NT2/D1 (cell line): ENCODE measurements around the gene WASL.

Experiments
- DNase-seq: peaks from one replicate; pipeline ENCODE4 v3.0.0-alpha.2; 2011; ENCODE audit warnings: low read depth, low spot score
- H3K27me3 ChIP-seq: 2 replicates; pipeline ENCODE4 v1.6.0; 2011; ENCODE audit warnings: mild to moderate bottlenecking; ENCODE audit not compliant: insufficient read length, insufficient read depth
- H3K36me3 ChIP-seq: 2 replicates; pipeline ENCODE4 v1.6.1; 2011; ENCODE audit warnings: mild to moderate bottlenecking, low read length, mixed read lengths; ENCODE audit not compliant: insufficient read depth, insufficient read length
- H3K4me1 ChIP-seq: 2 replicates; pipeline ENCODE4 v1.5.1; 2011; ENCODE audit not compliant: insufficient read depth, insufficient read length
- H3K4me3 ChIP-seq: 2 replicates; pipeline ENCODE4 v1.5.1; 2011; ENCODE audit warnings: low read depth; ENCODE audit not compliant: insufficient read length
- H3K9ac ChIP-seq: 2 replicates; pipeline ENCODE4 v1.6.0; 2011; ENCODE audit warnings: low read depth; ENCODE audit not compliant: insufficient read length
- H3K9me3 ChIP-seq: 2 replicates; pipeline ENCODE4 v1.5.1; 2011; ENCODE audit warnings: mild to moderate bottlenecking, low read length; ENCODE audit not compliant: insufficient read depth
- SUZ12 ChIP-seq: IDR thresholded peaks from 2 replicates; pipeline ENCODE4 v1.6.1; 2011; ENCODE audit not compliant: insufficient read length, insufficient read depth; ENCODE audit errors: extremely low read depth
- YY1 ChIP-seq: IDR thresholded peaks from 2 replicates; pipeline ENCODE4 v1.6.1; 2011; ENCODE audit not compliant: insufficient read length, insufficient read depth
- ZNF274 ChIP-seq: IDR thresholded peaks from 2 replicates; pipeline ENCODE4 v1.6.1; 2011; ENCODE audit warnings: mild to moderate bottlenecking, low read depth, low read length

The WASL gene

GRCh38 chr7:123656544-123657303 lies 92.1 kb downstream of the WASL start:
- H3K36me3 ChIP-seq: no peaks in the 10 kb centered on the region
- H3K9ac ChIP-seq: no peak overlapping the region
- no peak for DNase-seq
- TF ChIP-seq YY1 (no peak), SUZ12 (no peak), ZNF274 (no peak)
- no peaks in the 10 kb centered on the region for H3K9me3 ChIP-seq
- H3K4me3 ChIP-seq: no peak overlapping the region
- H3K4me1 ChIP-seq: no peaks in the 10 kb centered on the region
- no peaks in the 10 kb centered on the region for H3K27me3 ChIP-seq

DNA sequence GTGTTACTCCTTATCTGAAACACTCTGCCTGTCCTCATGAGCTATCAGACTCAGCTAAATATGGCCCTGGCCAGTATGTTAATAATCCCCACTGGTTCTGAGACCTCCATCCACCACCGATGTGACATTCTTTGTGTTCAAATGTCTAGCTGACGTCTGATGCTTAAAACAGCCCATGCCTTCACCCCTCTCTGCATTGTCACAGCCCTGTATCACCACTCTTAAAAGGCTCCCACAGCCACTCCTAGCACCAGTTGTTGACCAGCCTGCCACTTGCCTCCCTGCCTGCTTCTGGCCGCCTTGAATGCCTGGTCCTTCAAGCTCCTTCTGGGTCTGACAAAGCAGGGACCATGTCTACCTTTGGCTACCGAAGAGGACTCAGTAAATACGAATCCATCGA lies 93.2 kb downstream of the WASL start, which contains the start of gene LMOD2:
TSS of gene LMOD2 (plus strand) at position 253 of the 400 bp plus-strand sequence. CDS start at position 351, 98 bp downstream.
- DNase-seq: no peak
- Histone ChIP-seq H3K9ac (no peak within 1 kb of the TSS), H3K4me3 (no peak within 1 kb of the TSS), H3K36me3 (no peaks in the 10 kb centered on the region), H3K4me1 (no peaks in the 10 kb centered on the region), H3K27me3 (no peaks in the 10 kb centered on the region), H3K9me3 (no peaks in the 10 kb centered on the region)
- TF ChIP-seq YY1: no peak
- no peak for TF ChIP-seq SUZ12
- no peak for TF ChIP-seq ZNF274

DNA sequence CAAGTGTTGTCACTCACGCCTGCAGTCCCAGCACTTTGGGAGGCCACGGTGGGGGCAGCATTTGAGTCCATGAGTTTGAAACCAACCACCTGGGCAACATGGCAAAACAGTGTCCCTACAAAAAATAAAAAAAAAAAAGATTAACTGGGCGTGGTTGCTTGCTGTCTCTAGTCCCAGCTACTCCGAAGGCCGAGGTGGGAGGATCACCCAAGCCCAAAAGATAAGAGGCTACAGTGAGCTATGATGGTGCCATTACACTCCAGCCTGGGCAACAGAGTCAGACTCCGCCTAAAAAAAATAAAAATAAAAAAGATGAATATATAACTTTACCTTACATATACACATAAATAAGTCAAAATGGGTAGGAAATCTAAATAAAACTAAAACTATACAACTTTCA lies 95.6 kb downstream of the WASL start:
- no peaks in the 10 kb centered on the region for H3K4me1 ChIP-seq
- DNase-seq: no peak
- TF ChIP-seq ZNF274: no peak
- TF ChIP-seq SUZ12: no peak
- TF ChIP-seq YY1: no peak
- no peaks in the 10 kb centered on the region for H3K9me3 ChIP-seq
- no peak overlapping the region for H3K4me3 ChIP-seq
- H3K9ac ChIP-seq: no peak overlapping the region
- no peaks in the 10 kb centered on the region for H3K36me3 ChIP-seq
- H3K27me3 ChIP-seq: no peaks in the 10 kb centered on the region

- Histone ChIP-seq H3K27me3 (no peaks in the 10 kb centered on the region), H3K36me3 (no peaks in the 10 kb centered on the region), H3K9me3 (no peaks in the 10 kb centered on the region), H3K4me3 (no peak overlapping the region), H3K9ac (no peak overlapping the region), H3K4me1 (no peaks in the 10 kb centered on the region)
- no peak for DNase-seq
- no peak for TF ChIP-seq SUZ12
- no peak for TF ChIP-seq ZNF274
- TF ChIP-seq YY1: no peak
Measured at GRCh38 chr7:123652406-123652805, 96.4 kb downstream of the WASL start.

DNA sequence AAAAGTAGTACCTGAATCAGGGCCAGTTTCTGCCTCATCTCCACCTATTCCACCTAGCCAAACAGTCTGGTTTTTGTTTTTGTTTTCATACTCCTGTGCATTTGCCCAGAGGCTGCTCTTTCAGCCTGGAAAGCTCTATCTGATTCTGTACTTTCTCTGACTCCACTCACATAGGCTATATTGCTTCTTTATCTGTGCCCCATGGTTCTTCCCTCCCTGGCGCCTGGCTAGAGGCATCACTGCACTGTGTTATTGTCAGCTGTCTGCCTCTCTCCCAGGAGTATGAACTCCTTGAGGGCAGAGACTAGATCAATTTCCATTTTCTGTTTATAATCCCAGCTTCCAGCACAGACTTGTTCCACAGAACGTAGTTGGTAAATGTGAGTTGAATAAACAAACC lies 98.2 kb downstream of the WASL start:
- no peaks in the 10 kb centered on the region for H3K9me3 ChIP-seq
- TF ChIP-seq YY1: no peak
- no peak for TF ChIP-seq SUZ12
- no peak for TF ChIP-seq ZNF274
- H3K4me1 ChIP-seq: no peaks in the 10 kb centered on the region
- no peaks in the 10 kb centered on the region for H3K27me3 ChIP-seq
- H3K36me3 ChIP-seq: no peaks in the 10 kb centered on the region
- DNase-seq: no peak
- H3K9ac ChIP-seq: no peak overlapping the region
- no peak overlapping the region for H3K4me3 ChIP-seq

GRCh38 chr7:123649964-123650363 lies 98.8 kb downstream of the WASL start:
- no peaks in the 10 kb centered on the region for H3K4me1 ChIP-seq
- no peak overlapping the region for H3K4me3 ChIP-seq
- no peak for DNase-seq
- TF ChIP-seq SUZ12 (no peak), YY1 (no peak), ZNF274 (no peak)
- no peaks in the 10 kb centered on the region for H3K27me3 ChIP-seq
- H3K9me3 ChIP-seq: no peaks in the 10 kb centered on the region
- H3K9ac ChIP-seq: no peak overlapping the region
- H3K36me3 ChIP-seq: no peaks in the 10 kb centered on the region

- TF ChIP-seq ZNF274: no peak
- TF ChIP-seq YY1: no peak
- TF ChIP-seq SUZ12: no peak
- Histone ChIP-seq H3K9me3 (no peaks in the 10 kb centered on the region), H3K9ac (no peak overlapping the region), H3K4me1 (no peaks in the 10 kb centered on the region), H3K27me3 (no peaks in the 10 kb centered on the region), H3K36me3 (no peaks in the 10 kb centered on the region), H3K4me3 (no peak overlapping the region)
- no peak for DNase-seq
Measured at GRCh38 chr7:123647106-123647730, 101.6 kb downstream of the WASL start.
